Fibroblast of skin of left biceps (primary cell): ENCODE results near the gene TCEANC.
"Not testable (repeated sequence)": the region's sequence is repeated elsewhere in the genome, so short reads cannot be mapped to it uniquely, and the experiment has no call there.

ENCODE experiments used
- DNase-seq, 2 experiments: peaks; one replicate each; pipeline ENCODE4 v3.0.0-alpha.2; 2013; ENCODE audit warnings: low read depth in 2 of 2

TCEANC gene, protein sequence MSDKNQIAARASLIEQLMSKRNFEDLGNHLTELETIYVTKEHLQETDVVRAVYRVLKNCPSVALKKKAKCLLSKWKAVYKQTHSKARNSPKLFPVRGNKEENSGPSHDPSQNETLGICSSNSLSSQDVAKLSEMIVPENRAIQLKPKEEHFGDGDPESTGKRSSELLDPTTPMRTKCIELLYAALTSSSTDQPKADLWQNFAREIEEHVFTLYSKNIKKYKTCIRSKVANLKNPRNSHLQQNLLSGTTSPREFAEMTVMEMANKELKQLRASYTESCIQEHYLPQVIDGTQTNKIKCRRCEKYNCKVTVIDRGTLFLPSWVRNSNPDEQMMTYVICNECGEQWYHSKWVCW

DNA sequence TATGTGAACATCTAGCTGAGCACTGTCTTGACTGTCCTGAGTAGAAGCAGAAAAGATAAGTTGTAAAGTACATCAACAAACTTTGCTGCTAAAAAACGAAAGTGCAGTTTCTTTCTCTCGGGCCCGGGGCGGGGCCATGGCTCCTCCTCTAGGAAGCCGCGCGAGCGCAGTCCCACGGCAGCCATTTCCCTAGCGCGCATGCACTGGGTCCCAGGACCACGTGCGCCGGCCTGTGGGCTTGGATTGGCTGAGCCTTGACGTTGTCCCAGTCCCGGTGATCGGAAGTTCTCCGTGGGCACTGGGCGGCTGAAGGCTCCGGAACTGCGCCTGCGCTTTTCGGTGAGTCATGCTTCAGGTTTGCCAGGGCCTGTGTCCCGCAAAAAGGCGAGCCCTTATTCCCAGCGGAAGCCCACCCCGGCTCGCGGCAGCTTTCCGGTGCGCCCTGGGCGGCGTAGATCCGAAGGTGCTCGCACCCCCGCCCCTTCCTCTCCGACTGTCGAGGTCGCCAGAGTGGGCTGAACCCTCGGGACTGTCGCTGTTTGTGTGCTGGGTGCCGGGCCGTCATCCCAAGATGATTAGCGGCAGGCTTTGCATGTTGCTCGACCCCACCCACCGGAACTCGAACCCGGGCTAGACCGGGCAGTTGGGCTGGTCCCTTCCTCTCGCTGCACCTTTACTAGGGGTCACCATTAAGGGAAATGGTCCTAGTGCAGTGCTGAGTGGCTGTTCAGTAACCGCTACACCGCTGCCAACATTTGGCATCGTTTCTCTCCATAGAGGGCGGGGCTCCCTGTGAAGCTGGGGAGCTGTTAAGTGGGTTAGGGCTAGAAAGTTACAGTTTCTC is at the start of gene TCEANC:
Gene TCEANC (plus strand): TSS at position 292 of the 844 bp plus-strand sequence. CDS start 9,368 bp downstream, outside the sequence.
- DNase-seq: peak; percentile 89 to 90

DNA sequence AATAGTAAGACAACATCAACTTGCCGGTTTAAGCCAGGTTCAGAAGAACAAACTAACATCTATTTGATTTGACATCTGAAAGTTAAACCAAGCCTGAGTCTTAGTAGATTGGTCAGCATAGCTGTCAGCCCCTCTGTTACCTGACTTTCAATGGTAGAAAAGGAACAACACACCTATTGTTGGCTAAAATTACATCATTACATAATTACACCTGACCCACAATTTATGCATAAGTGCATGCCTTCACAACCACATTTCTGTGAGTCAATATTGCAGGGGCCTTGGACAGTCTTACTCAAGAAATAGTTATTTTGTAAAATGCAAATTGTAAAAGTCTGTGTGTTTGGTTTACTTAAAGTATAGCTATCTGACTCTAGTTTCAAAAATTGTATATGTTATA is 47.3 kb upstream of the TCEANC start:
- DNase-seq: no peak

DNA sequence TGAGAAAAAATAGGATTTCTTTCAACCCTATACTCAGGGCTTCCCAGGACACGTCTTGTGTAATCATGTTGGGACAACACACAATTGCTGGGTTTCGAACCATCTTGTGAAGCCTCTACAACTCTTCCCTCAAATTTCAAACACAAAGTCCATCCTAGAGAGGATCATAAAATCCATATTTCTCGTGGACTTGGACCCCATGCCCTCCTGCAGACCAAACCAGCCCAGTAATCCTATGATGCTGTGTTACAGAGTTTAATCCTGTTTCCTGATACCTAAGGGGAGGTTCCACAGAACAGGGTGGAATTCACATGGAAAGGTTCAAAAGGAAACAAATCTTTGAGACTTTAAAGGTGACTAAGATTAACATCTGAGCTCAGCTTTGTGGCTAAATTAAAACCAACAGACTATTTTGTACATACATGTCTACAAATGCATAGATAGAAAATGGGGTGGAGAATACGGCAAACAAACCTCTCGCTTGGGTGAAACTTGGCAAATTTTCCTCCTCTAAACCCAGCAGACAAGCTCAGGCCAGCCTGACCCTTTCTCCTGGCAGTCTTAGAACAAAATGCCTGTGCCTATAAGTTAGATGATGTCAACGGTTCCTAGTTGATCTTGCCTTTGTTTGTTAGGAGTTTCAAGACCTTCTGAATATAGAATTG is 45.5 kb upstream of the TCEANC start:
- no peak for DNase-seq

DNA sequence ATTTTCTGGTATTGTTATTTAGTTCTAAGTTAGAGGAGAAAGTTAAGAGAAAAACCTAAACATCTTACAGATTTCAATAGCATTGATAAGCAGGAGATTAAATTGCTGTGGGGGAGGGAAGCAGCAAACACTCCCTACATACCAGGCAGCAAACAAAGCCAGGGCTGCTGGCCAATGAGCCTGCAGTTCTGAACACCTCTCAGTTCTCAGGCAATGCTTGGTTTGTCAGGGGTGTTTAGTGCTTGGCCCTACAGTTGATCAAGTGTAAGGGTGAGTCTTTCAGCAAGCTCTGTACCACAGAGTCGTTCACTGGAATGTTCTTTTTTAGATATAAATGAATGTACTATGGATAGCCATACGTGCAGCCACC is 45.0 kb upstream of the TCEANC start:
- DNase-seq: no peak

DNA sequence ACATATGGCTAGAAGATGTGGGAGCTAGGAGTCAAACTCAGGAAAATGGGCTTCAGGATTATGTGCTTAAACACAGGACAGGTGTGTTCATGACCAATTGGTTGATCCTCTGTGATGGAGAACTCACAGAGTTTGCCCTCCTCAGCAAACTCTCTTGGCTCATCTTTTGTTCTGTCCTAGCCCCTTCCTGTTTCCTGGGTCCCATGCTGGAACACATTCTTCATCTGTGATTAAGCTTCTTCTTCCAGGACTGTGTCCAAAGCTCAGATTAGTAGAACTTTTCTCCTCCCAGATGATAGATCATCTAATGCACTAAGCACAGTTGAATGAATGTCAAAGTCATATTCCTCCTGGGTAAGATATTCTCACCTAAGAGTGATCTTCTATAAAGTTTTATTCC is 38.8 kb upstream of the TCEANC start:
- no peak for DNase-seq

DNA sequence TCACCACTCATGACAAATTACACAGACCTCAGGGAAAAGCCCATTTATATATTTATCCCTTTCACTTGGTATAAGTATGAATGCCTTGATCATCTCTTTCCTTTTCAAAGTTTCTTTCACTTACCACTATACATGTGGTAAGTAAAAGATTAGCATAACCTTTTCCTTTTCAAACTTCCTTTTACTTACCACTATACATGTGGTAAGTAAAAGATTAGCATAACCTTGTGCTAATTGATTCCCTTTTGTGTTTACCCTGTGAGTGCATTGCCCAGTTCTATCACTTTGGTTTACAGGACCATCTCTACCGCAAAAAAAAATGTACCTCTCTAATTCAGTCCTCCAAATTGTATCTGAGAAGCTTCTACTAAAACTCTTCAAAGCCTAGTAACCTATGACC is 32.7 kb upstream of the TCEANC start:
- no peak for DNase-seq

DNA sequence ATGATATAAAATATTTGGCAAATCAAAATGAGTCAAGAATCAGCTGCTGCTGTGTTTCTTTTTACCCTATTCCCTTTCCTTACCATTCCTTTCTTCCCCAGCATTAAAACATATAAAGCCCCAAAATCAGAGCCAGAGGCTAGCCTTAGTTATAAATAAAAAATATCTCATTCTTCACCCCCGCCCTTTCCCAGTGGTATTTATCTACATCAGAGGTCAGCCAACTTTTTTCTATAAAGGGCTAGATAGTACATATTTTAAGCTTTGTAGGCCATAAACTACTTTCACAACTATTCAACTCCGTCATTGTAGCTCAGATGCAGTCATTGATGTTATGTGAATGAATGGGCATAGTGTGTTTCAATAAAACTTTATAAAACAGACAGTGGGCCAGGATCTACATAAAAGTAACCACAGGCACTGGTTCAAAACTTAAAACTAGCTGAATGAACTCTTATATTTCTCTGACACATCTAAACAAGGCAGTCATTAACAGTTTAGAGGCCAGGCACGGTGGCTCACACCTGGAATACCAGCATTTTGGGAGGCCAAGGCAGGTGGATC is 30.5 kb upstream of the TCEANC start:
- no peak for DNase-seq

DNA sequence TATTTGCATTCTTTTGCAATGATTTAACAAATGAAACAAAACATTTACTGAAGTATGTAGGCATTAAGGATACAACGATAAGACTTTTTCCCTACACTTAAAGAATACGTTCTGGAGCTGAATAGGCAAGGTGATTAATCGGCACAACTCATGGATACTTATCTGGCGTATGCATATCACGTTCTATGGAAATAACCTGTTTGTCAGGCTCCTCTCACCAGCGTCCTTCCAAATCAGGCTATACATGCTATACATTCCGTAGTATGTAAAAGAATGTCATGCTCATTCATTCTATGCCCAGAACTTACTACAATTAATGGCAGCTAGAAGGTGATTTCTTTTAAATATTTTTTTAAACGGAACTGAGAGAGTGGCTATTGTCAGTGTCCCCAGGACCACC is 25.6 kb upstream of the TCEANC start:
- DNase-seq: no peak

DNA sequence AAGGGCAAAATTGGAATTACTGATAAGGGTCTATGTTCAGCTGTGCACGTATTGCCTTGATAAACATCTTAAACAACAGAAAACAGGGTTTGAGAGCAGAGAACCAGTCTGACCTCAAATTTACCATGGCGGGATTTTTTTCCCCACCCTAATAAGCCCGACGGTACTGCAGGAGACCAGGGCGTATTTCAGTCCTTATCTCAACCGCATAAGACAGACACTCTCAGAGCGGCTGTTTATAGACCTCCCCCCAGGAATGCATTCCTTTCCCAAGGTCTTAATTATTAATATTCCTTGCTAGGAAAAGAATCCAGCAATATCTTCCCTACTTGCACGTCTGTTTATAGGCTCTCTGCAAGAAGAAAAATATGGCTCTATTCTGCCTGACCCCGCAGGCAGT is 15.7 kb upstream of the TCEANC start:
- DNase-seq: not testable (repeated sequence)

DNA sequence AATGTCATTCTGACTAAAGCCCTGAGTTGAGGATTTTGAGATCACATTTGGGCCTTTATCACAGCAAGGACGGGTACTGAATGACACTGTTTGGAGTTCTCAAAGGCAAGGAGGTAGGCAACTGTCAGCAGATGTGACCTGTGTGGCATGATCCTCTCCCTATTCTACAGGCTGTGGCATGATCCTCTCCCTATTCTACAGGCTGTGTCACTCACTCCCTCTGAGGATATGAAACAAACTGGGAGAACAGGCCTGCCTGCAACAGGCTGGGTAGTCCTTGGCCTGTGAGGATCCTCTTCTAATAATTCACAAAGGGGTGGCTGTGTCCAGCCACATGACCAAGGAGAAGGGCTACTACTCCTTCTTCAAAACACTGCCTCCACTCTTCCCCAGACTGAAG is 14.9 kb upstream of the TCEANC start:
- DNase-seq: no peak

DNA sequence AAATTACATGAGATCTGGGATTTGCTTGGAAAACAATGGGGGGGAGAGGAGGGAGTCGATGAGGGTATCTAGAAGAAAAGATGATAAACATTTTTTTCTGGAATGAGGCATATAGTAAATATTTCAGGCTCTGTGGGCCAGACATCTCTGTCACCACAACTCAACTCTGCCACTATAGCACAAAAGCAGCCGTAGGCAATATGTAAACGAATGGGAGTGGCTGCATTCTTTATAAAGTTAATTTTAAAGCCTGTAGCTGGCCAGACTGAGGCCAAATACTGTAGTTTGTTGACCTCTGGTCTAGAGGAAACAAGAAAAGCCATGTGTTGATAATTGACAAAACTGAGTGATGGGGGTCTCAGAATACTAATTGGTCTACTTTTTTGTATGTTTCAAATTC is 14.1 kb upstream of the TCEANC start:
- no peak for DNase-seq

DNA sequence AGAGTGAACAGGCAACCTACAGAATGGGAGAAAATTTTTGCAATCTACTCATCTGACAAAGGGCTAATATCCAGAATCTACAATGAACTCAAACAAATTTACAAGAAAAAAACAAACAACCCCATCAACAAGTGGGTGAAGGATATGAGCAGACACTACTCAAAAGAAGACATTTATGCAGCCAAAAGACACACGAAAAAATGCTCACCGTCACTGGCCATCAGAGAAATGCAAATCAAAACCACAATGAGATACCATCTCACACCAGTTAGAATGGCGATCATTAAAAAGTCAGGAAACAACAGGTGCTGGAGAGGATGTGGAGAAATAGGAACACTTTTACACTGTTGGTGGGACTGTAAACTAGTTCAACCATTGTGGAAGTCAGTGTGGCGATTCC is 11.3 kb upstream of the TCEANC start:
- not testable (repeated sequence) for DNase-seq

DNA sequence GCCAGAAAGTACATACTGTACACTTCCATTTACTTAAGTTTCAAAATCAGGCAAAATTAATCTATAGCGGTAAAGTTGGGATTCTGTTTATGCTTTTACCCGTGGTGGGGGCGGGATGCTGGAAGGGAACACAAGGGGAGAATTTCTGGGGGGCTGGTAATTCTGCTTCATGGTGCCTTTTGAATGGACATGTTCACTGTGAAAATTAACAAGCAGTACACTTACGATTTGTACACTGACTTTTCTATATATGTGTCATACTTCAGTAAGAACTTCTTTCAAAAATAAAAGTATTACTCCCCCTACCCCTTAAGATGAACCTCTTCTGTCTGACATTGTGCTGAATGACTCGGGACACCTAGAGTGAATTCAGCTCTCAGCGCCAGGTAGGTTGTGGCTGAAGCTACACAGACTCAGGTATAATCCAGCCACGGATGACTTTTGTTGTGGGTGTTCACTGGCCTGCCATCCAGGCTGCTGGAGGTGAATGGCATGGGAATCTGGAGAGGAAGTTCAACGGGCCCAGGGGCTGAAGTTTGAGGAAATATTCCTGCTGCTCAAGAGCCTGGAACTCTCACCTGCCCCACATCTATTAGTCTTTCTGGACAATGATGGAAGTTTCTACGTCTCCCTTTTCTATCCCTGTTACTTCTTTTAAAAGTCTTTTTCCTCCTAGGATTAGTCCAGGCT is 7.3 kb upstream of the TCEANC start:
- DNase-seq: no peak

DNA sequence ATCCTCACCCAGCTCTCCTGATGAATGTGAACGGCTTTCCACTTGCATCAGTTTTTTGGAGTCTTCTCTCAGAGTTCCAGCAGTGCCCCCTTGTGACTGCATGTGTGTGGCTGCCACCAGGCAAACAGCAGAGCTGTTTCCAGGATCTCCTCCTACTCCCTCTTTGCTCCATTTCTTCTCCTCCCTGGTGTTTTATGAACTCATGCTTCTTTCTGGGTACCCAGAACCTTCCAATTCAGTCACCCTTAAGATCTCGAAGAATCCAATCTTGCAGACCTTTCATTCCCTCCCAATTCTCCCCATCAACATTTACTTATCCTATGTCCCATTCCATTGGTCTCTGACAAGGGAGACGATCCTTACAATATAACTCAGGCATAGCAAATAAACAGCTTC is 6.8 kb upstream of the TCEANC start:
- no peak for DNase-seq

DNA sequence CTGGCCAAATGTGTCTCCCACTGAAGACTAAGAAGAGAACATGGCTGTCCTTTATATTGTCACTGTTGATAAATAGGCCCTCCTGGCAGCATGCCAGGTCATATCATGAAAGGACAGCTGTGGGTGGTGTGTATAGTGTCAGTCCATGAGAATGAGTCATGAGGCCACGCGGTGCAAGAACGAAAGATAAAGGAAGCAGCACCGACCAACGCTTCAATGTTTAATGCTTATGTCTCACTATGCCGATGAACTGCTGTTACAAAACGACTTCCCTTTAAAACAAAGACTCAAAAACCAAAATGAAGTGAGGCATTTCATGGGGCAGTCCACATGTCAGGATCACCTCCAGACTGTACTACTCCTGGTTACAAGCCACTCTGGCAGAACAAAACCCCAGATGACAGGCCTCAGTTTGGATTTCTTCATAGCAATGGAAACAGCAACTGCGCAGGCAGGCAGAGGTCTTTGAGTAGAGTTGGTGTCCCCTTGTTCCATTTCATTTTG is 5.2 kb upstream of the TCEANC start:
- no peak for DNase-seq

DNA sequence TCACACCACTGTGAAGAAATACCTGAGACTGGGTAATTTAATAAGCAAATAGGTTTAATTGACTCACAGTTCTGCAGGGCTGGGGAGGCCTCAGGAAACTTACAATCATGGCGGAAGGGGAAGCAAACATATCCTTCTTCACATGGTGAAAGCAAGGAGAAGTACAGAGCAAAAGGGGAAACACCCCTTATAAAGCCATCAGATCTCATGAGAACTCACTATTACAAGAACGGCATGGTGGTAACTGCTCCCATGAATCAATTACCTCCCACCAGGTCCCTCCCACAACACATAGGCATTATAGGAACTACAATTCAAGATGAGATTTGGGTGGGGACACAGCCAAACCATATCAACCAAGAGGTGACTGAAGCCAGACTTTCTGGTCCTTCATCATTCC is 4.6 kb upstream of the TCEANC start:
- not testable (repeated sequence) for DNase-seq

DNA sequence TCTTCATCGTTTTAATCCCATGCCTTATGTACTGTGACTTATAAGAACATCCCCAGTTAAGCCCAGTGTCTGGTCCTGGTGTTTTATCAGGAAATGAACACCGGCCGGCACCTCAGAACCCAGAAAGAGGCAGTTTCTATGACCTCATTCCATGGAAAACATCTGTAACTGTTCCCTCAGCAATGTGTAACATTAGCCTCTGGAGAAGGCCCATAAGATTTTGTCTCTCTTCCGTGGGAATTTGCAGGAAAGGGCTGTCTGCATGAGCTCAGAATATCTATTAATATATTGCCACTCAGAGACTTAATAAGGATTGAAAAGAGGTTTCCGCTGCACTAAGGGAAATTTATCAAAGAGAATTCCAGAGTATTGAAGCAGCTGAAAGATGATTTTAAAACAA is 3.1 kb upstream of the TCEANC start:
- peak; percentile 64 to 67 for DNase-seq

DNA sequence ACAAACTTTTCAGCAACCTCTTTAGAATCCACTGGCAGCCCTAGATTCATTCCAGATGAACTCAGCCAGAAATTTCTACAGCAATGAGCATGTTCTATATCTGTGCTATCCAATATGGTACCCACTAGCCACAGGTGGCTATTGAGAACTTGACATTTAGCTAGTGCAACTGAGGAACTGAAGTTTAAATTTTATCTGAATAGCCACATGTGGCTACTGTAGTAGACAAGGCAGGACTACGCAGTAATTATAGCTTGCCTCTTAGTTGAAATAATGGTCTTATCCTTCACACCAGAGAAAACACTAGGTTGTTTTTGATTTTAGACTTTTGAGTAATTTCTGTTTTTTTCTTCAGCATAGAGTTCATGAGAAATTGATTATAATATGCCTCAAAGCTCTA is 2.6 kb upstream of the TCEANC start:
- DNase-seq: no peak

DNA sequence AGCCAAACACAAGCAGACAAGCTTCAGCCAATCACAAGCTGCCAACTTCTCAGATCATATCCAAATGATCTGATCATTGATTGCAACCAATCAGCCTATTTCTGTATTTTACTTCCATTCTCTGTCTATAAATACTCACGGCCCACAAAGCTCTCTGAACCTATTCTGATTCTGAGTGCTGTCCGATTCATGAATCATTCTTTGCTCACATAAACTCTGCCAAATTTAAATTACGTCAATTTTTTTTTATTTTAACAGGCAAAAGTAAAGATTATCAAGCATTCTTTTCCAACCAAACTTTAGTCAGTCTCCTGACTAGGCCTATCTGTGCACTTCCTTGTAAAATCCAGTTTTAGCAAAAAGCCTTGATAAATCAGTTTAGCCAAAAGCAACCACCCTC is 1.8 kb upstream of the TCEANC start:
- no peak for DNase-seq

DNA sequence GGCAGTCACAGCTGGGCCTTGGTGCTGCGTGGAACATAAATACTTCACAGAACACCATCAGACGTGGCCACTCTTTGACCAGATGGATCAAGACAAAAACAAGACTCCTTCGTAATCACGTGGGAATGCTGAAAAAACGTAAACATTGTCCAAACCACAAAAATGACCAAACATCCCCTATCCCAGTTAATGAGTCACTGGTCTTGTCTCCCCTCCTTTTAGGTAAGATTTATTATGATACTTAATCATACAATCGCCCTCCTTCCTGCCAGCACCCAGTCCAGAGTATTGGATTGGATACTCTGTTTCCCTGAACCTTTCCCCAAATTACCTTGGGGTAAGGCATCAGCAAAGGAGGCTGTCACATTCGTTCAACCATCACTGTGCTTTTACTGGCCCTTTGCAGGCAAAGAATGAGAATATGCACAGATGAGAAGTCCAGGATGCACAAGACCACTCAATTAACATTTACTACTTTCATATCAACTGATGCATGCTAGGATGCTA is 601 bp upstream of the TCEANC start:
- DNase-seq: peak; percentile 66 to 68

DNA sequence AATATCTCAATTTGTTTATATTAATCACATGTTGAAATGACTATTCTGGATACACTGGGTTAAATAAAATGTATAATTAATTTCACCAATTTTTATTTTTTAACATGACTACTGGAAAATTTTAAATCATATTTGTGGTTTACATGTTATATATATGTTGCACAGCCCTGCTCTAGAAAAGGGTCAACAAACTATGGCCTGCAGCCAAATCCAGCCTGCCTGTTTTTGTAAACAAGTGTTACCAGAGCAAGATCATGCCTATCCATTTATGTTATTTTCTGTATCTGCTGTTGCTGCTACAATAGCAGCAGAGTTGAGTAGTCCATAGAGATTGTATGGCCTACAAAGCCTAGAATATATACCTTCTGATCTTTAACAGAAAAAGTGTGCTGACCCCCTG is 1.2 kb downstream of the TCEANC start:
- no peak for DNase-seq
